Stimulated activated CD4-positive, alpha-beta T cell treated with anti-CD3 and anti-CD28 coated beads, Interleukin-2, amount 100 ng/mL, for 48 hours (primary cell): ENCODE results near the gene ZBTB34.
A peak's percentile ranks its signal among the peaks of the same experiment; 100 is the strongest.

Experiments used
- DNase-seq, 2 donors: peaks; one replicate each; pipeline ENCODE4 v3.0.0-alpha.2; 2020

The ZBTB34 gene

DNA sequence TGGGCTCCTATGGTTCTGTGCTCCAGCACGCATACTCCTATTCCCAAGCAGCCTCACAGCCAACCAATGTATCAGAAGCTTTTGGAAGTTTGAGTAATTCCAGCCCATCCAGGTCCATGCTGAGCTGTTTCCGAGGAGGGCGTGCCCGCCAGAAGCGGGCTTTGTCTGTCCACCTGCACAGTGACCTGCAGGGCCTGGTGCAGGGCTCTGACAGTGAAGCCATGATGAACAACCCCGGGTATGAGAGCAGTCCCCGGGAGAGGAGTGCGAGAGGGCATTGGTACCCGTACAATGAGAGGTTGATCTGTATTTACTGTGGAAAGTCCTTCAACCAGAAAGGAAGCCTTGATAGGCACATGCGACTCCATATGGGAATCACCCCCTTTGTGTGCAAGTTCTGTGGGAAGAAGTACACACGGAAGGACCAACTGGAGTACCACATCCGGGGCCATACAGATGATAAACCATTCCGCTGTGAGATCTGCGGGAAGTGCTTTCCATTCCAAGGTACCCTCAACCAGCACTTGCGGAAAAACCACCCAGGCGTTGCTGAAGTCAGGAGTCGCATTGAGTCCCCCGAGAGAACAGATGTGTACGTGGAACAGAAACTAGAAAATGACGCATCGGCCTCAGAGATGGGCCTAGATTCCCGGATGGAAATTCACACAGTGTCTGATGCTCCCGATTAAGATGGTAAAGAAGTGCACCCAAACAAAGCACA, 19.9 kb downstream of the ZBTB34 start:
- no peak for DNase-seq

DNA sequence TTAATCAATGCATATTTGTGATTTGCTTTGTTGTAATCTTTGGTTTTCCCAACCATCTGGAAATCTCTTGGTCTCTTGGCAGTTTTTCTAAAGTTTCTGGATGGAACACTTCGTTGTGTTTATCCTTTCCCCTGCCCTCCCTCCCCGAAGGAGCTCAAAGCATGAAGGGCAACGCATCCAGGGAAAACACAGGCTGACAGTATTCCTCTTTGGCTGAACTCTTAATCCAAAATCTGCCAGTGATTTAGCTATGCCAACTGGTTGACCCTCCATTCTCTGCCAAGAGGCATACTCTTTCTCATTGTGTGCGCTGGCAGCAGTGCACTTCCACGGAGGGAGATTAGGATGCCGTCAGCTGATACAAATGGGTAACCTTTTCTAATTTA, 20.5 kb downstream of the ZBTB34 start:
- DNase-seq: no peak

DNA sequence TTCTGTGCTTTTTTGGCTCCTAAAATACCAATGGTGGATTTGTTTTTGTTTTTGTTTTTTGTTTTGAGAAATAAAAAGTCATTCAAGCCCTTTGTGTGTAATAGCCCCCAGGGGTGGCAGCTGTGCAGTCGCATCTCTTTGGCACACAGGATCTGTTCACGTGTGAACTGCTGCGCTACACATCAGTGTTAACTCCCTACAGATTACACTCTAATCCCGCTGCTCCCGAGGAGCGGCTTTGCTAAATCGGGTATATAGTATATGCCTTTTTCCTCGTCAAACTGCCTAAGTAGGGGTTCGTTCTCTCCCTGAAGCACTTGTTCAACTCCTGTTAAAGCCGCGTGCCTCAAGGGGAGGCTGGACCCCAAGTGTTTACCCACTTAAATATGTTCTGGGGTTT, 22.3 kb downstream of the ZBTB34 start:
- no peak for DNase-seq

DNA sequence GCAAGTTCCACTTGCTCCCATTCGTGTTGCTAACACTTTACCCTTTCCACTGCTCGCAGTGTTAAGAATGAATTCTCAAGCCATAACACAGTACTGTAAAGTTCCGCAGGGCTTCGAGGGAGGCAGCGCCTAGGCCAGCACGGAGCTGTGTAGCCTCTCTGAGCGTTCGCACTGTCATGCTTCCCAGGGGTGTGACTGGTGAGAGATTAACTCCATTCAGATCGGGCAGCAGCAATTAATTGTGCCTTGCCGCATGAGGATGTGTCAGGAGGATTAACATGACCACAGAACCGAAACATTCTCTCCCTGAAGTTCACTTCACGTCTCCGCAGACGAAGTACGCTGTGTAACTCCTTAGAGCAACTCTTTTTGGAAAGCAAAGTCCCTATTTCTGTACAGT, 23.2 kb downstream of the ZBTB34 start:
- no peak for DNase-seq

DNA sequence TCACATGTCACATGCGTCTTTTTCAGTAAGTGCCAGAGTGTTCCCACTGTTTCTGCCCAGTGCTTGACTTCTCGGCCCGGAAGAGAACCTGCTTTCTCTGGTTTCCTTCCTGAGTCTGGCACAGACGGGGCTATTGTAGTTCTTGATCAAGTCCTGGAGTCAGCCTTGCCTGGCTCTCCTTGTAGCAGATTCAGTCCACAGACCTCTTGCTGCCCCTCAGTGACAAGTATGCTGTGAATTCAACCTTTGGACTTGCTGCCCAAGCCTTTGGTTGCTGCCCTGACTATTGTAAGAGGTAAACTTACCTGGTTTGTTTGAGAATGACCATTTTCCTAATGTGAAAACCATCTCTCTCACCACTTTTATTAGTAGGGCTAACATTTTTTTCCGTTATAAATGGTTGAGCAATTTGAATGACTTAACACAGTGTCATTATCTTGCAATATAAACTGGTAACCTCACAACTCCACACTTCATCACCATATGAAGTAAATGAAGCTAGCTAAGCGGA, 24.7 kb downstream of the ZBTB34 start:
- DNase-seq: no peak

DNA sequence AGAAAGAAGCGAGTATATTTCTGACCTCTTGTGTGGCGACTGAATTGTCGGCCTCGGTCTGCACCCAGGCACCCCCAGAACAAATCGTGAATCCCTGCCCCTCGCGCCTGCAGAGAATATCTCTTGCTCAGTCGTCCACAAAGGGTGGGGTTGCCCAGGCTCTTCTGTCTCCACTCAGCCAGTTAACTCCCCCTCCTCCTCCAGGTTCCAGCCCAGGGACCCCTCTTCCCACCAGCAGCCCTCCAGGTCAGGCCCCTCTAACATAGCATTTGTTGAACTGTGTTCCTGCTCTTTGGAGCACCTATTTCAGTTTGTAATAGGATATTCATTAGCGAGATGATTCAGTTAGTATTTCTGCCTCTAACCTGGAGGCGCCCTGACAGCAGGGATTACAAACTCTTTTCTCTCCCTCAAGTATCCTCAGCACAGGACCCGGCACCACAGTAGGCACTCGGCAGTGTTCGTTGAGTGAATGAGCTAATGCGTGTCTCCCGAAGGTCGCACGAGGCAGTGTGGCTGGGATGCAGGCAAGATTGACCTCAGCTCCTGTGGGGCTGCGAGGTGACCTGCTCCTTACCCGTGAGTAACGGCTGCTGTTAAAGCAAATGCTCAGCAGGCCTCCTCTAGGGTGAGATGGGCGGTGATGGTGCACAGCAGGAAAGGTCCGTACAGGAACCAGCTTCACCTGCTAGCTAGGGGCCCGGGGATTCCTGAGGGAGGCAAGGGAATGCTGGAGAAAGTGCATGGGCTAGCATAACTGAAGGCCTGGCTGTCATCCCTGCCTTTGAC, 25.8 kb downstream of the ZBTB34 start:
- DNase-seq: no peak

DNA sequence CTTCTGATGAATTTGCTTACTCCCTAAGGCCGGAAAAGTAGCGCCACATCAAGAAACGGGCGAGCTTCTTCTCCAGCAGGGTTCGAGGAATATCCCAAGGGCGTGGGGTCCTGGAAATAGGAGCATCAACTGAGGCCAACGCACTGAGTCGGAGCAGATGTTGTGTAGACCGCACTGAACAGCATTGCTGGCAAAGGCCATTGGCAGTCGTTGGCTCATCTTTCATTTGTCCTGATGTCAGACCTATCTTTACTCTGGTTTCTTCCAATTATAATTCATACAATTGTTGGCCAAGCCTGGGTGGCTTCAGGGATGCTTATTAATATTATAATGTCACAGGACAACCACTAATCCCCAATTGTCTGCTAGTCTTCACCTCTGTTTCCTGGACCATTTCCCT, 26.5 kb downstream of the ZBTB34 start:
- no peak for DNase-seq

DNA sequence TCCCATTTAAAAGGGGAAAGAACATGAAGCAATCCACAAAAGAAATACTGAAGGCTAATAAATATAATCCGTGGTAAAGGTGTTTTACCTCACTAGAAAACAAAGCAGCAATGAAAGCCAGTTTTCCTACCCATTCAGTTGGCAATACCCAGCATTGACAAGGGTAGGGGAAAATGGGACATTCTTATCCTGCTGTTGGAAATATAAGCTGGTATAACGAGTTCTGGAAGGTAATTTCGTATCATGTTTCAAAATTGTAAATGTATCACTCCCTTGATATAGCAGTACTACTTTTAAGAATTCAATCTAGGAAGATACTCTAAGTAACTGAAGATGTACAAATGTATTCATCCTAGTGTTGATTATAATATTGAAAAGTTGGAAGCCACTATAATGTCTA, 31.2 kb downstream of the ZBTB34 start:
- DNase-seq: no peak

DNA sequence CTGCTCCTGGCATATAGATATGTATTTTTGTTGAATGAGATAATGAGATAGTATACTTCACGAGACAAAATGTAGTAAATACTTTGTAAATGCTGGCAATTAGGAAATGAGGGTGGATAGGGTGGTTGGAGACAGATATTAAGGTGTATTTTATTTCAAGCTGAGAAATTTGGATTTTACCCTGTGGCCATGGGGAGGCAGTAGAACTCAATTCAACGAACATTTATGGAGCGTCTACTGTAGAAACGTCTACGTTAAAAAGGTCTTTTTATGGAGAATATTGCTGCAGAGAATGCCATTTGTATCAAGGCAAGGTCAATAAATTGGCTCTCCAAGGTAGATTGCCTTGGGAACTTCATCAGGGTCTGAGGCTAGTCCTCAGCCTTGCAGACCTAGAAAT, 32.6 kb downstream of the ZBTB34 start:
- DNase-seq: no peak

DNA sequence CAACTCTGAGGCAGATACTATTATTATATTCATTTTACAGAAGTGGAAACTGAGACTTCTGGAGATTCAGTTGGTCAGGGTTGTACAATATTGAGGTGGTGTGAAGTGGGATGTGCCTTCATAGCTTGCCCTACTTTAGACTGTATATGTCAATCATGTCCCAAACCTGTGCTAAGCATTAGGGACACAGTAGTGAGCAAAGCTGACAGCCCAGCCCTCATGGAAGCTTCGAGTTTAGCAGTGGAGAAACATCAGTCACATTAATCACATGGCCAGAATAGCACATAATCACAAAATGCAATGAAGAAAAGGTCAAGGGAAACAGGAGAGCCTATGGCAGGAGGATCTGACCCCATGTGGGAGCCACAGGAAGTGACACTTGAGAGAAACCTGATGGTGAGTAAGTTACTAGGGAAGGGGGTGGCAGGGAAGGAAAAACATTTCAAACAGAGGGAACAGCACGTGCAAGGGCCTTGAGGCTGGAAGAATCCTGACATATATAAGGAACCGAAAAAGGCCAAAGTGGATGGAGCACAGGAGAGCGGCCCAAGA, 33.7 kb downstream of the ZBTB34 start:
- DNase-seq: no peak

DNA sequence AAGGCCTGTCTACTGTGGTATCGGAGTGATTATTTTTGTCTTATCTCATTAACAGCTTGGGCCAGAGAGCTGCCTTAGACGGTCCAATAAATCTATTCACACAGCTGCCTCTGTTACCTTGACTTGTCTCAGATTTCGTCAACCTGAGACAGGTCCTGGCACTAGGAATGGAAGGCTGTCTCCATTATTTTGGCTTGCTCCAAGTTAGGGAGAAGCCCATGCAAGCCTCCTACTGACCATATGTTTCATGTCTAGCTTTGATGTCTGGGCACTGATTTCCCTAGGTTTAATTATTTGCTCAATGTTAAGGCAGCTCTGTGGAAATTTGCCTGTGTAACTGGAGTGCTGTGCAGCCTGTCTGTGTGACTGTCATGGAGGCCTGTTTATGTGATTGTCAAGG, 41.8 kb downstream of the ZBTB34 start:
- no peak for DNase-seq

DNA sequence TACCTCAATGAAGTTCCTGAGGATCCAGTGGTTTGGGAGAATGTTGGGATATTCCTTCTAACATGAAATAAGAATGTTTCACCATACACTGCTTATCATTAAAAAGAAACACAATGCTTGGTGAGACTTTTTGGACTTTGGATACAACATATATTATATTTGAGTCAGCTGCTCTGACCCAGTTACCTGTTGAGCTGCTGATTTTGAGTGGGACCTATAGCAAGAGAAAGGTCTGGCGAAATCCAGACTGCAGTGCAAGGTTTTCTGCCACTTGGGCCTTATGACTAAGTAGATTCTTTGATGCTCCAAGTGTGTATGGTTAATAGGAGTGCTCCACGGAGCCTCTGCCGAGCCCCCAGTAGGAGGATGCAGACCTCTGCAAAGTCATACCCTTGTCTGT, 44.1 kb downstream of the ZBTB34 start:
- no peak for DNase-seq

DNA sequence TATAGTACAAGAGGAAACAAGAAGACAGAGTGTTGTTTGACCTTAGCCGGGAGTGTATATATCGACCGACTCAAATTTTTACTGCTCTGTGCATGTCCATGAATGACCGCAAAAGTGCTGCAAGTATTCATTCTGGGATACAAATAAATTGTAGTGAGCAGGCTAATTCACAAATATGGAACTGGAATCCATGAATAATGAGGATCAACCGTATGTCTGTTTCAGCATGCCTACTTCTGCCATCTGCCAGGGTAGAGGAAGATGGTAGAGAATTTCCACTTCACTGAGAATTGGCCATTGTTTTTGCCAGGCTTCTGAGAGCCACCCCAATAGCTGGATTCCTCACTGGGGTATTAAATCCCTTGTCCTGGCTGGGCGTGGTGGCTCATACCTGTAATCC, 45.7 kb downstream of the ZBTB34 start:
- no peak for DNase-seq

DNA sequence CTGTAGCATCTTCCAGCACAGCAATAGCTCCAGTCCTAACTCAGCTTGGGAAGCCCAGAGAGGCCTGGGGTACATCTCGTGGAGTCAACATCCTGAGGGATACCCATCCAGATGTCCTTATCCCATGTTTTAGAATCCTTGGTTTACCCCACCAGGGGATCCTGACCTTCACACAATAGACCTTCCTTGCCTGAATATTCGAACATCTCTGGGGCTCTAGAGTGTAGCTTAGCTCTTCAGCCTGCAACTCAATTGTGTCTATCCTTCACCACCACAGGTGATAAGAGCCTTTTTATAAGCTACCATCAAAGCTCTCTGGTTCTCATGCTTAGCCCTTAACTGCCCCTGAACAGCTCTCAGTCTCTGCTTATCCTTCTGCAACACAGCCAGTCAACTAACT, 46.6 kb downstream of the ZBTB34 start:
- no peak for DNase-seq

DNA sequence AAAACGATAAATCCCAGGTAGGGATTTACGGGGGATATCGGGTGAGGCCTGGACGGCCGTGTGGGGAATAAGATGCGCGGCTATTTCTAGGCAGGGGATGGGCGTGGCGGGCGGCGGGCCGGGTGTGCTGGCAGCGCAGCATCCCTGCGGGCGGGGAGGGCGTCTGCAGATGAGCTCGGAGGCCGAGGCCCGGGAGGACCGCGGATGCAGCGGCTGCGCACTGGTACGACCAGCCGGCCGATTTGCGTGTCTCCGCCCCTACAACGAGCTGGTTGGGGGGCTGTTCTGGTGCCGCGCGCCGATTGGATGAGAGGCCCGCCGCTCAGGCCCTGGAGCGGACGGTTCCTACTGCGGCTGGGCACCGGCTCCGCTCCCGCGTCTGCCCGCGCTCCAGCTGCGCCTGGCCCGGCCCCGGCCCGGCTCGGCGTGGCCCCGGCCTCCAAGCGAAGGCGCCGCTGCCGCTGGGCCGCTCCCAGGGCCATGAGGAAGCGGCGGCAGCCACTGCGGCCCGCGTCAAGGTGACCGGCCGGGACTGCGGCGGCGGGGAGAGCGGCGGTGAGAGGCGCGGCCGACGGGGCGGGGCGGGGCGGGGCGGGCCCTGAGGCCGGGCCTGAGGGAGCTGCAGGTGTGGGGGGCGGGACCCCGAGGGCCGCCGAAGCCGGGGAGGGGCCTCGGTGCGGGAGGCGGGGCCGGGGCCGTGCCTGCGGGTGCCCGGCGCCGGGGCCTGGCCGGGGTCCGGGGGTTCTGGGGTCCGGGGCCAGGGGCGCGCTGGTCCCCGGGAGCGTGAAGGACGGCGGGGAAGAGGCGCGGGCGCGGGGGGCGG, 54.2 kb downstream of the ZBTB34 start, which contains the start of gene RALGPS1:
Gene RALGPS1, plus strand, starts transcription at position 325 of the 823 bp plus-strand sequence. CDS start 47,508 bp downstream, outside the sequence.
- peak; percentile 81 to 86 for DNase-seq

DNA sequence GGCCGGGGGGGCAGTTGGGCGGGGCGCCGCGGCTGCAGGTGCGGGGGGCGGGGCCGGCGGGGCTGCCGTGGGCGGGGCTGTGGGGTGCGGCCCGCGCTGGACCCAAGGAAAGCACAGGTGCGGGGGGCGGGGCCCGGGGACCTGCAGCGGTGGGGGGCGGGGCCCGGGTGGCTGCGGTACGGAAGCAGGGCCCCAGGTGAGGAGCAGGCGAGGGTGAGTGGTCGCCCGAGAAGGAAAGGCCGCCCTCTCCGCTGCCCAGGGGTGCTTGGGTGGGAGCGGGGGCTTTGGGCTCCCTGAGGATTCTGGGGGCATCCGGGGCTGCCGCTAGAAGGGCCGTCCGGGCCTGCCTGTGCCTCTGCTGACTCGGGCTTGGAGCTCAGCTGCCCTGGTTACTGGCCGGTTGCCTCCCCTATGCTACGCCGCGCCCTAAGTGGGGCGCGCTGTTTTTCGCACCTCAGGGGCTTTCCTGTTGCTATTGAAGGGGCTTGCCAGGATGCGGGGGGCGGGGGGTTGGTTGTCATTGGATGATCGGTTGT, 54.9 kb downstream of the ZBTB34 start:
- DNase-seq: peak; percentile 3 to 4

DNA sequence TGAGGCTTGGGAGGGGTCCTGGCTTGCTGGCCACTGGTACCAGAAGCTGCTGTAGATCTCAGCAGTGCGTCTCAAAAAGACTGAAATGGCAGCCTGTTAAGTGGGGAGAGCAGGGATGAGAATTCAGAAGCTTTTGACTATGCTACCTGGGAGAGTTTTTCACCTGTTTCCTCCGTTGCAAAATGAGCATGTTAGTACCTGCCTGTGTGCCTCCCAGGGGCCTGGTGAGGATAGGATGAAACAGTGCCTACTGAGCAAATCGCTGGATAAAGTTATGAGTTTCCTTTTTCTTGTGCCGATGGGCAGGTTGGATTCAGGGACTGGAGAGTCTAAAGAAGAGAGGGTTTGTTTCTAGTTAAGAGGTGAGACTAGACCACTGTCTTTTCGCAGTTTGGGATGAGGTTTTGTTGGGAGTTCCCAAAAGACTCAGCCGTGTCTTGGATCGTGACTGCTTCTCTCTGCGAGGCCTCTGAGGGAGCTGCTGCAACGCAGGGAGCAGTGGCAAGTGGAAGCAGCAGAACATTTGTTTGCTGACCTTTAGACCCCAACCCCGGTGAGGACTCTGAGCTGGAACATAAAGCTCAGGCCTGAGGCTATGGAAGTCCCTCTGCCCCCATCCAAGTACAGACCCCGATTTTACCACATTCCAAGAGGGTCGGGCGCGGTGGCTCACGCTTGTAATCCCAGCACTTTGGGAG, 55.6 kb downstream of the ZBTB34 start:
- no peak for DNase-seq

DNA sequence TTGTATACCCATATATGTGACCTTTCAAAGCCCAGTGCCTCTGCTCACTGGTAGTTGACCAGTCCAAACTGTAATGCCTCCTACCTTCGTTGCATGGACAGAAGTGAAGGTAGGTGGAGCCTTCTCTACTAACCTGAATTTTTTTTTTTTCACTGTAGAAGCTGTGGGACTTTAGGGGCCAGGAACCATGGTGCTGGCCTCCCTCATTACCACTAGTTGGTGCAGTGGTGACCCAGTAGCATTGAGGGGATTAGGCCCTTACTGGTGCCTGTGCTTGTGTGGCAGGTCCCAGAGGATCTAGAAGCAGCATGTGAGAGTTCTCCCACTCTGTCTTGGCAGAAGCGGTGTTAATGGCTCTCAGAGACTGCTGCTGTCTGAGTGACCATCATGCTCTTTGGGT, 56.5 kb downstream of the ZBTB34 start:
- DNase-seq: no peak

DNA sequence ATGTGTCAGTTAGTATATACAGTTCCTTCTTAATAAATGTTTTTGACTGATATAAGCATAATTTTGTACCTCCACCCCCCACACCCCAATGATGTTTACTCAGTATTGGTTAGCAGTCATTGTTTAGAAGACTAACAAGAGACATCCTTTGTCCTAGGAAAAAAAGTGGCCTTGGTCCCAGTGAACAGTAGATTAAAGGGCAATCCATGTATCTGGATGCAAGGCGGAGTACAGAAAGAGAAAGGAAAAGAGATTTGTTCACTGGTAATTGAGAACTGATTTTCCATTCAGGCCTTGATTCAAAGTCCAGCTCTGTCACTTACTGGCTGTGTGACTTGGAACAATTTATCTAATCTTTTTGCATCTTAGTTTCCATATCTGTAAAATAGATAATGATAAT, 58.8 kb downstream of the ZBTB34 start:
- DNase-seq: no peak

DNA sequence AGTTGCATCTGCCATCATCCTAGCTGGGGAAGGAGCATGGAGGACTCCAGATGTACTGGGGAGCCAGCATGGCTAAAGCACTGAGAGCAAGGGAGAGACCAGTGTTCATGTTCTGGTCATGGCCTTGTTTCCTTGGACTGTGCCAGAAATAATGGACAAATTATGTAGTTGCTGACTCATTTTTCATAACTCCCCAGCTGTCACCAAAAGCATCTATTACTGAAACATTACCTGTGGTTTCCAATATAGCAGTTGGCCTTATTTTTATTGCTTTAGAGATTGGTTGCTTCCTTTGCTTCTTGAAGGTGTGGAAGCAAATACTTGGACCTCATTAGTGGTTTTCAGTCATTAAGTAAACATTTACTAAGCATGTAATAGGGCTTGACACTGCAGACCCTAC, 65.4 kb downstream of the ZBTB34 start:
- no peak for DNase-seq

DNA sequence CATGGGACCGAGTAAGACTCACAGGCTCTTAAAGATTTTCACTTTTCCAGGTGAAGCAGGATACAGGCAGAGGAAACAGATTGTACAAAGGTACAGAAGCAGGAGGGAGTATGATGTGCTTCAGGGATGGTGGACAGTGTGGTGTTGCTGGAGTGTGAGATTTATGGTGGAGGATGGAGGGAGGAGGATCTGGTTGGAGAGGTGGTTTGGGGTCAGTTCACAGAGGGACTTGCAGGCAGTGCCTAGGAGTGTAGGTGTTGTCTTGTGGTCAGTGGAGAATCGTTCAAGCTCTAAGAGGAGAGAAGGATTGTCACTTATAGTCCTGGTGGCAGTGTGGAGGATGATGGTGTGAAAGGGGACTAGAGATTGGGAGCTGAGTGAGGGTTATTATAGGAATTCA, 65.9 kb downstream of the ZBTB34 start:
- no peak for DNase-seq

DNA sequence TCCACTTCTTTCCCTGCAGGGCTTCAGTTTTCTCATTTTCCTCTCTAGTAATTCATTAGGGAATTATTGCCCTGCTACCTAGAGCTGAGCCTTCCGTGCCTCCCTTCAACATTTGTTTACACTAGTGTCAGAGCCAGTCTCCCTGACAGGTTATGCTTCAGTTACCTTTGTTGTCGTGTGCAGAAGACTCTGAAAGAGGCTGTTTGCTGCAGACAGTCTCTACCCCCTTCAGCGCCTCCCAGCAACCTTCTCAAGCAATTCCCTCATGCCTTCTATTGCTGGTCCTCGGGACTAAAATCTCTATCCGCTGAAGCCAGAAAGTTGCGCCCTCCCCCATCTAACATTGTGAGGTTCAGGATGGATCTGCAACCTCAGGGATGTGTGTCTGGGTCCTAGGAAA, 67.0 kb downstream of the ZBTB34 start:
- DNase-seq: no peak
